ENCODE measurements around the gene FGD4. TPM values are rescaled to one million over a fixed set of nuclear protein-coding genes. Genes with fewer than 3 reads are reported as not detected.

The FGD4 gene
- total and polyA plus RNA-seq, 9 of the 15 experiments (the other 6 are each of a cell fraction or from before 2014, with no cell fraction given), result 0.05 to 0.51 (median 0.27) TPM

DNA sequence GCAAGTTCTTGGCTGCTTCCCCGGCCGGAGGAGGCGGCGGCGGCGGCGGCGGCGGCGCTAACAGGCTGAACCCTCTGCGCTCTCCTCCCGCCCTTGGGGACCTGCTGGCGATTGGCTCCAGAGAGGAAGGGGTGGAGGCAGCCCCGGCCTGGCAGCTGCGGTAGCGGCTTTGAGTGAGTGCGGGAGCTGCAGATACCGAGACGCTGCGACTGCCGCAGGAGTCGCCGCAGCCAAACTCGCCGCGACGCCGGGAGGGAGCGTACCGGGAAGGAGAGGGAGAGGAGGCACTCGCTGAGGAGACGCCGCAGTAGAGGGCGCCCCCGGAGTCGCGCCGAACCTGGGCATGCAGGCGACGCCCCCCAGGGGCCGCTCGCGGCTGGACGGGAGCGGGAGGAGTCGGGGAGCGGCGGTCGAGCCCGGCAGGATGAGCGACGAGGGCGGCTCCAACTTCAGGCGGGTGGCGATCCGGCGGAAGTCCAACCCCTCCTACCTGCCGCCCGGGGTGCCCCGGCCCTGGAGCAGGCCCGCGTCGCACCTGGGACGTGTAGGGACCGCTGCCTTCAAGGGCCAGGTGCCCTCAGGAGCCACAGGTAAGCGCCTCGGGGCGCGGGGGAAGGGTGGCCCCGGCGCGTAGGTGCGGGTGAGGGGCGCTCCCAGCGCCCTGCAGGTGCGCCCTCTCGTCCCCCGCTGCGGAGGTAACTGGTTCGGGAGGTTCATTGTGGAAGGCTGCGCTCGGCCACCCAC, at the start of gene FGD4 (continued):
- TF ChIP-seq, protein P1, sequence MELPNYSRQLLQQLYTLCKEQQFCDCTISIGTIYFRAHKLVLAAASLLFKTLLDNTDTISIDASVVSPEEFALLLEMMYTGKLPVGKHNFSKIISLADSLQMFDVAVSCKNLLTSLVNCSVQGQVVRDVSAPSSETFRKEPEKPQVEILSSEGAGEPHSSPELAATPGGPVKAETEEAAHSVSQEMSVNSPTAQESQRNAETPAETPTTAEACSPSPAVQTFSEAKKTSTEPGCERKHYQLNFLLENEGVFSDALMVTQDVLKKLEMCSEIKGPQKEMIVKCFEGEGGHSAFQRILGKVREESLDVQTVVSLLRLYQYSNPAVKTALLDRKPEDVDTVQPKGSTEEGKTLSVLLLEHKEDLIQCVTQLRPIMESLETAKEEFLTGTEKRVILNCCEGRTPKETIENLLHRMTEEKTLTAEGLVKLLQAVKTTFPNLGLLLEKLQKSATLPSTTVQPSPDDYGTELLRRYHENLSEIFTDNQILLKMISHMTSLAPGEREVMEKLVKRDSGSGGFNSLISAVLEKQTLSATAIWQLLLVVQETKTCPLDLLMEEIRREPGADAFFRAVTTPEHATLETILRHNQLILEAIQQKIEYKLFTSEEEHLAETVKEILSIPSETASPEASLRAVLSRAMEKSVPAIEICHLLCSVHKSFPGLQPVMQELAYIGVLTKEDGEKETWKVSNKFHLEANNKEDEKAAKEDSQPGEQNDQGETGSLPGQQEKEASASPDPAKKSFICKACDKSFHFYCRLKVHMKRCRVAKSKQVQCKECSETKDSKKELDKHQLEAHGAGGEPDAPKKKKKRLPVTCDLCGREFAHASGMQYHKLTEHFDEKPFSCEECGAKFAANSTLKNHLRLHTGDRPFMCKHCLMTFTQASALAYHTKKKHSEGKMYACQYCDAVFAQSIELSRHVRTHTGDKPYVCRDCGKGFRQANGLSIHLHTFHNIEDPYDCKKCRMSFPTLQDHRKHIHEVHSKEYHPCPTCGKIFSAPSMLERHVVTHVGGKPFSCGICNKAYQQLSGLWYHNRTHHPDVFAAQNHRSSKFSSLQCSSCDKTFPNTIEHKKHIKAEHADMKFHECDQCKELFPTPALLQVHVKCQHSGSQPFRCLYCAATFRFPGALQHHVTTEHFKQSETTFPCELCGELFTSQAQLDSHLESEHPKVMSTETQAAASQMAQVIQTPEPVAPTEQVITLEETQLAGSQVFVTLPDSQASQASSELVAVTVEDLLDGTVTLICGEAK (IDR thresholded peaks at IDR 0.05), result peak; percentile 30
- TF ChIP-seq, protein P1 (CRISPR knock-in tag; IDR thresholded peaks at IDR 0.05), result no peak
- no peak for TF ChIP-seq HLTF (IDR thresholded peaks at IDR 0.05)
- peak; percentile 74; the same call in 1 of the 2 replicates for TF ChIP-seq ZEB2 (IDR thresholded peaks at IDR 0.05)
- TF ChIP-seq GTF2F1 (IDR thresholded peaks at IDR 0.05; ENCODE audit: low read depth, low read length), result no peak
- TF ChIP-seq ZNF324 (CRISPR knock-in tag; IDR thresholded peaks at IDR 0.05), result no peak
- TF ChIP-seq KHSRP (IDR thresholded peaks at IDR 0.05), result no peak
- TF ChIP-seq RBM17 (IDR thresholded peaks at IDR 0.05; ENCODE audit: borderline replicate concordance, low read depth, low read length), result no peak
- TF ChIP-seq NCOA4 (IDR thresholded peaks at IDR 0.05; ENCODE audit: partially characterized antibody), result no peak
- TF ChIP-seq, protein P2, sequence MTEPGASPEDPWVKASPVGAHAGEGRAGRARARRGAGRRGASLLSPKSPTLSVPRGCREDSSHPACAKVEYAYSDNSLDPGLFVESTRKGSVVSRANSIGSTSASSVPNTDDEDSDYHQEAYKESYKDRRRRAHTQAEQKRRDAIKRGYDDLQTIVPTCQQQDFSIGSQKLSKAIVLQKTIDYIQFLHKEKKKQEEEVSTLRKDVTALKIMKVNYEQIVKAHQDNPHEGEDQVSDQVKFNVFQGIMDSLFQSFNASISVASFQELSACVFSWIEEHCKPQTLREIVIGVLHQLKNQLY (CRISPR knock-in tag; conservative IDR thresholded peaks at IDR 0.05), result no peak
- TF ChIP-seq BRD9 (IDR thresholded peaks at IDR 0.05; ENCODE audit: low read depth, partially characterized antibody), result no peak
- no peak for TF ChIP-seq IFI16 (CRISPR knock-in tag; IDR thresholded peaks at IDR 0.05)
- TF ChIP-seq CHD2 (IDR thresholded peaks at IDR 0.05; ENCODE audit: low read depth, low read length), result no peak
- peak; percentile 86 to 91 for TF ChIP-seq MAZ (CRISPR knock-in tag; conservative IDR thresholded peaks at IDR 0.05 in 1 of 2, IDR thresholded peaks at IDR 0.05 in 1 of 2)

Data from K562 (cell line).